Lower leg skin (tissue), 4 donors: ENCODE data around the gene SCAPER. TPM values are rescaled to one million over a fixed set of nuclear protein-coding genes. Genes with fewer than 3 reads are reported as not detected.
"Not testable (repeated sequence)": the region's sequence is repeated elsewhere in the genome, so short reads cannot be mapped to it uniquely, and the experiment has no call there.

ENCODE experiments used
- DNase-seq, 2 donors: peaks; one replicate each; pipeline ENCODE4 v3.0.0-alpha.2; 2019; ENCODE audit warnings: low spot score in 2 of 2
- H3K4me3 ChIP-seq: fragments of 200-600 bp; sonication (generic); 2 replicates; pipeline ENCODE4 v1.5.1; 2017; ENCODE audit warnings: mild to moderate bottlenecking, low read depth; ENCODE audit not compliant: poor library complexity, severe bottlenecking
- POLR2A ChIP-seq, 2 donors: fragments of 450-650 bp; IDR thresholded peaks; one replicate each; pipeline ENCODE4 v1.6.1; 2016 to 2017; ENCODE audit warnings: antibody characterized with exemption in 2 of 2, mild to moderate bottlenecking in 1 of 2, moderate library complexity in 1 of 2
- WGBS, 2 donors: methylation state at CpG; one replicate each; pipeline ENCODE4 v1.1.5; 2018; 5-methylcytosine and 5-hydroxymethylcytosine counted together
- intact Hi-C: fragments of 100-400 bp; cut with DNase I; formaldehyde crosslinking; loops from one replicate; pipeline ENCODE4 v1.15.0; 2023; ENCODE audit warnings: low total_unique reads
- total RNA-seq, 4 donors: library from RNA; depleted of rRNA; stranded (reverse); fragments of >200 nt; gene quantifications; one replicate each; pipeline ENCODE4 v1.1.0, GENCODE V29; 2016
- TF ChIP-seq, protein P1 (sequence below), 3 donors: fragments of 450-650 bp; IDR thresholded peaks; one replicate each; pipeline ENCODE4 v1.5.1; 2016; ENCODE audit warnings: antibody characterized with exemption in 3 of 3, mild to moderate bottlenecking in 3 of 3, moderate library complexity in 2 of 3

The SCAPER gene
- total RNA-seq, 4 donors from 2014 or later = 23.8 to 63.2 (median 32.9) TPM

GRCh38 chr15:76503804-76504203 is 401.3 kb downstream of the SCAPER start:
- TF ChIP-seq, protein P1, sequence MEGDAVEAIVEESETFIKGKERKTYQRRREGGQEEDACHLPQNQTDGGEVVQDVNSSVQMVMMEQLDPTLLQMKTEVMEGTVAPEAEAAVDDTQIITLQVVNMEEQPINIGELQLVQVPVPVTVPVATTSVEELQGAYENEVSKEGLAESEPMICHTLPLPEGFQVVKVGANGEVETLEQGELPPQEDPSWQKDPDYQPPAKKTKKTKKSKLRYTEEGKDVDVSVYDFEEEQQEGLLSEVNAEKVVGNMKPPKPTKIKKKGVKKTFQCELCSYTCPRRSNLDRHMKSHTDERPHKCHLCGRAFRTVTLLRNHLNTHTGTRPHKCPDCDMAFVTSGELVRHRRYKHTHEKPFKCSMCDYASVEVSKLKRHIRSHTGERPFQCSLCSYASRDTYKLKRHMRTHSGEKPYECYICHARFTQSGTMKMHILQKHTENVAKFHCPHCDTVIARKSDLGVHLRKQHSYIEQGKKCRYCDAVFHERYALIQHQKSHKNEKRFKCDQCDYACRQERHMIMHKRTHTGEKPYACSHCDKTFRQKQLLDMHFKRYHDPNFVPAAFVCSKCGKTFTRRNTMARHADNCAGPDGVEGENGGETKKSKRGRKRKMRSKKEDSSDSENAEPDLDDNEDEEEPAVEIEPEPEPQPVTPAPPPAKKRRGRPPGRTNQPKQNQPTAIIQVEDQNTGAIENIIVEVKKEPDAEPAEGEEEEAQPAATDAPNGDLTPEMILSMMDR (IDR thresholded peaks at IDR 0.05) = no peak
- no peak for TF ChIP-seq POLR2A (IDR thresholded peaks at IDR 0.05)
- H3K4me3 ChIP-seq = no peak overlapping the region
- DNase-seq = no peak
- WGBS, 2 donors = 97 to 100% methylated on average over 3 of the region's 3 CpGs
- intact Hi-C loops = no loop called here

- TF ChIP-seq, protein P1 (IDR thresholded peaks at IDR 0.05) = no peak
- no peak for TF ChIP-seq POLR2A (IDR thresholded peaks at IDR 0.05)
- no peak for DNase-seq
- intact Hi-C loops = no loop called here
- no peak overlapping the region for H3K4me3 ChIP-seq
These were observed 402.0 kb downstream of the SCAPER start for GRCh38 chr15:76503121-76503520.

- intact Hi-C loops = no loop called here
- H3K4me3 ChIP-seq = no peak overlapping the region
- 77 to 84% methylated on average over 3 of the region's 3 CpGs for WGBS, 2 donors
- DNase-seq = no peak
- TF ChIP-seq, protein P1 (IDR thresholded peaks at IDR 0.05) = no peak
- no peak for TF ChIP-seq POLR2A (IDR thresholded peaks at IDR 0.05)
These were observed 402.5 kb downstream of the SCAPER start for GRCh38 chr15:76502678-76503077.

GRCh38 chr15:76502185-76502584 is 403.0 kb downstream of the SCAPER start:
- intact Hi-C loops, DNase-seq, H3K4me3 ChIP-seq: not testable (repeated sequence)
- WGBS, 2 donors = 95 to 97% methylated on average over 6 of the region's 6 CpGs

DNA sequence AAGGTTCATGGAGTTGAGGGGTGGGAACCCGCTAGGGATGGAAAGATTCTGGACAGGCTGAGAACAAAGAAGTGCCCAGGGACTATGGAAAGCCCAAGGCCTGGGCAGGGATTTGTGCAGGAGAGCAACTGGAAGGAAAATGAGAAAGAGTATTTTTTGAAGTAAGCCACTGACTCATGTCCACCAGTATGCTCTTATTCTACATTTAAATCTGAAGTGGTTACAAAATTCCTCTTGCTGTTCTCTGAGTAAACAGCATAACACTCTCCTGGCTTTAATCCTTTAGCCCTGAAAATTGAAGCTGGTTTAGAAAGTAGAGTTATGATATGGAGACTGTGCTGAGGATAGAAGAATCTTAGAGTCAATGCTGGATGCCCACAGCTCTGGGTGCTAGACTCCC is 403.4 kb downstream of the SCAPER start:
- intact Hi-C loops = no loop called here
- WGBS, 2 donors = 100% methylated on average over 1 of the region's 1 CpG
- no peak overlapping the region for H3K4me3 ChIP-seq
- DNase-seq = no peak
- TF ChIP-seq, protein P1 (IDR thresholded peaks at IDR 0.05) = no peak
- TF ChIP-seq POLR2A (IDR thresholded peaks at IDR 0.05) = no peak

GRCh38 chr15:76501011-76501410 is 404.1 kb downstream of the SCAPER start:
- intact Hi-C loops = no loop called here
- 82 to 91% methylated on average over 2 of the region's 2 CpGs for WGBS, 2 donors

More at GRCh38 chr15:76501011-76501410, 404.1 kb downstream of the SCAPER start:
- no peak for DNase-seq
- H3K4me3 ChIP-seq = no peak overlapping the region
- TF ChIP-seq POLR2A (IDR thresholded peaks at IDR 0.05) = no peak
- TF ChIP-seq, protein P1 (IDR thresholded peaks at IDR 0.05) = no peak
